Ascending aorta (tissue), 2 donors: ENCODE data around the gene WNK2. TPM values are rescaled to one million over a fixed set of nuclear protein-coding genes. Genes with fewer than 3 reads are reported as not detected.

ENCODE experiments used
- DNase-seq, 2 donors: peaks; one replicate each; pipeline ENCODE4 v3.0.0-alpha.2; 2019; ENCODE audit warnings: low spot score in 2 of 2
- H3K27ac ChIP-seq, 2 donors: fragments of 200-600 bp; sonication (generic); one replicate each; pipeline ENCODE4 v1.5.1; 2016 to 2017; ENCODE audit warnings: mild to moderate bottlenecking in 1 of 2
- H3K27me3 ChIP-seq: fragments of 200-600 bp; sonication (generic); one replicate; pipeline ENCODE4 v1.5.1; 2017
- H3K36me3 ChIP-seq, 2 donors: fragments of 200-600 bp; sonication (generic); one replicate each; pipeline ENCODE4 v1.5.1; 2016
- H3K4me1 ChIP-seq, 2 donors: fragments of 200-600 bp; sonication (generic); one replicate each; pipeline ENCODE4 v1.5.1; 2016 to 2017; ENCODE audit warnings: mild to moderate bottlenecking in 1 of 2
- H3K4me3 ChIP-seq, 2 donors: fragments of 200-600 bp; sonication (generic); one replicate each; pipeline ENCODE4 v1.5.1; 2016 to 2017; ENCODE audit warnings: mild to moderate bottlenecking in 1 of 2
- H3K9me3 ChIP-seq, 2 donors: fragments of 200-600 bp; sonication (generic); one replicate each; pipeline ENCODE4 v1.5.1; 2016
- CTCF ChIP-seq, 3 experiments: fragments of 200-600 bp in 2 of 3; fragments of 450-650 bp in 1 of 3; sonication (generic) in 2 of 3; IDR thresholded peaks; one replicate each; pipeline ENCODE4 v1.5.1; 2016 to 2019; ENCODE audit warnings: antibody characterized with exemption in 3 of 3, mild to moderate bottlenecking in 1 of 3, moderate library complexity in 1 of 3
- intact Hi-C: fragments of 100-400 bp; cut with DNase I; formaldehyde crosslinking; loops from one replicate; pipeline ENCODE4 v1.15.1; 2023
- total RNA-seq: library from RNA; depleted of rRNA; stranded (reverse); fragments of >200 nt; gene quantifications from one replicate; pipeline ENCODE4 v1.1.0, GENCODE V29; 2016

WNK2 gene
- total RNA-seq, 1 donor from 2014 or later: not detected

GRCh38 chr9:93295031-93295430, 111.1 kb downstream of the WNK2 start:
- no peak for TF ChIP-seq CTCF (IDR thresholded peaks at IDR 0.05)
- intact Hi-C loops: no loop called here
- Histone ChIP-seq H3K27ac (no peak overlapping the region), H3K27me3 (no peaks in the 10 kb centered on the region), H3K9me3 (no peaks in the 10 kb centered on the region), H3K36me3 (no peaks in the 10 kb centered on the region), H3K4me3 (no peak overlapping the region), H3K4me1 (no peaks in the 10 kb centered on the region)
- DNase-seq: no peak

GRCh38 chr9:93295456-93296076, 111.6 kb downstream of the WNK2 start:
- Histone ChIP-seq H3K9me3 (no peaks in the 10 kb centered on the region), H3K36me3 (no peaks in the 10 kb centered on the region), H3K4me1 (no peaks in the 10 kb centered on the region), H3K27ac (no peak overlapping the region), H3K4me3 (no peak overlapping the region), H3K27me3 (no peaks in the 10 kb centered on the region)
- DNase-seq: no peak
- TF ChIP-seq CTCF (IDR thresholded peaks at IDR 0.05): no peak
- intact Hi-C loops: no loop called here

GRCh38 chr9:93296889-93297480, 113.0 kb downstream of the WNK2 start:
- no peak for DNase-seq

GRCh38 chr9:93297659-93298497, 113.9 kb downstream of the WNK2 start:
- Histone ChIP-seq H3K27ac (no peak overlapping the region), H3K36me3 (no peaks in the 10 kb centered on the region), H3K4me3 (no peak overlapping the region), H3K9me3 (no peaks in the 10 kb centered on the region), H3K4me1 (no peaks in the 10 kb centered on the region), H3K27me3 (no peaks in the 10 kb centered on the region)
- intact Hi-C loops: no loop called here
- no peak for DNase-seq
- TF ChIP-seq CTCF (IDR thresholded peaks at IDR 0.05): no peak

More at GRCh38 chr9:93296889-93297480, 113.0 kb downstream of the WNK2 start:
- Histone ChIP-seq H3K36me3 (no peaks in the 10 kb centered on the region), H3K9me3 (no peaks in the 10 kb centered on the region), H3K4me1 (no peaks in the 10 kb centered on the region), H3K4me3 (no peak overlapping the region), H3K27me3 (no peaks in the 10 kb centered on the region), H3K27ac (no peak overlapping the region)
- no peak for TF ChIP-seq CTCF (IDR thresholded peaks at IDR 0.05)
- intact Hi-C loops: no loop called here

- Histone ChIP-seq H3K36me3 (no peaks in the 10 kb centered on the region), H3K9me3 (no peaks in the 10 kb centered on the region), H3K27me3 (no peaks in the 10 kb centered on the region), H3K4me3 (no peak overlapping the region), H3K4me1 (no peaks in the 10 kb centered on the region), H3K27ac (no peak overlapping the region)
- no peak for DNase-seq
- intact Hi-C loops: no loop called here
- TF ChIP-seq CTCF (IDR thresholded peaks at IDR 0.05): no peak
These were observed 114.8 kb downstream of the WNK2 start for GRCh38 chr9:93298498-93299417.
